Testis (tissue), 2 donors: ENCODE data around the gene ORC3.

Experiments used
- POLR2A ChIP-seq: fragments of 450-650 bp; IDR thresholded peaks from one replicate; pipeline ENCODE4 v1.6.1; 2017; ENCODE audit warnings: antibody characterized with exemption, mild to moderate bottlenecking, moderate library complexity
- TF ChIP-seq, protein P1 (sequence below), 3 experiments: fragments of 450-650 bp in 2 of 3; fragments of 200-600 bp in 1 of 3; sonication (generic) in 1 of 3; IDR thresholded peaks; one replicate each; pipeline ENCODE4 v1.5.1; 2016 to 2019; ENCODE audit warnings: antibody characterized with exemption in 3 of 3, mild to moderate bottlenecking in 2 of 3, moderate library complexity in 1 of 3

DNA sequence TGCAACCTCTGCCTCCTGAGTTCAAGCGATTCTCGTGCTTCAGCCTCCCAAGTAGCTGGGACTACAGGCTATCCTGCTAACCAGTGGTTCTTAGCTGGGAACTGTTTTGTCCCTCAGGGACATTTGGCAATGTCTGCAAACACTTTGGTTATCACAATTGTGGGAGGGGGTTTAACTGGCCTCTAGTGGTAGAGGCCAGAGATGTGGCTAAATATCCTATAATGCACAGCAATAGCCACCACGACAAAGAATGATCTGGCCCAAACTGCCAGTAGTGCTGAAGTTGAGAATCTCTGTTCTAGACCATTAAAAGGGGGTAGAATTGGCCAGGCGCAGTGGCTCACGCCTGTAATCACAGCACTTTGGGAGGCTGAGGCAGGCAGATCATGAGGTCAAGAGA lies 83.3 kb downstream of the ORC3 start:
- TF ChIP-seq, protein P1, sequence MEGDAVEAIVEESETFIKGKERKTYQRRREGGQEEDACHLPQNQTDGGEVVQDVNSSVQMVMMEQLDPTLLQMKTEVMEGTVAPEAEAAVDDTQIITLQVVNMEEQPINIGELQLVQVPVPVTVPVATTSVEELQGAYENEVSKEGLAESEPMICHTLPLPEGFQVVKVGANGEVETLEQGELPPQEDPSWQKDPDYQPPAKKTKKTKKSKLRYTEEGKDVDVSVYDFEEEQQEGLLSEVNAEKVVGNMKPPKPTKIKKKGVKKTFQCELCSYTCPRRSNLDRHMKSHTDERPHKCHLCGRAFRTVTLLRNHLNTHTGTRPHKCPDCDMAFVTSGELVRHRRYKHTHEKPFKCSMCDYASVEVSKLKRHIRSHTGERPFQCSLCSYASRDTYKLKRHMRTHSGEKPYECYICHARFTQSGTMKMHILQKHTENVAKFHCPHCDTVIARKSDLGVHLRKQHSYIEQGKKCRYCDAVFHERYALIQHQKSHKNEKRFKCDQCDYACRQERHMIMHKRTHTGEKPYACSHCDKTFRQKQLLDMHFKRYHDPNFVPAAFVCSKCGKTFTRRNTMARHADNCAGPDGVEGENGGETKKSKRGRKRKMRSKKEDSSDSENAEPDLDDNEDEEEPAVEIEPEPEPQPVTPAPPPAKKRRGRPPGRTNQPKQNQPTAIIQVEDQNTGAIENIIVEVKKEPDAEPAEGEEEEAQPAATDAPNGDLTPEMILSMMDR (IDR thresholded peaks at IDR 0.05) = no peak
- TF ChIP-seq POLR2A = no peak
